Glutamatergic neuron (in vitro differentiated cells): ENCODE measurements around the gene ZFHX3. TPM values are rescaled to one million over a fixed set of nuclear protein-coding genes. Genes with fewer than 3 reads are reported as not detected.

Experiments
- DNase-seq: peaks from one replicate; pipeline ENCODE4 v3.0.0; 2022
- H3K27ac Mint-ChIP-seq: one replicate; pipeline ENCODE4 v1.8.0; 2020; ENCODE audit warnings: mild to moderate bottlenecking, mixed read lengths, inconsistent platforms; ENCODE audit not compliant: unreplicated experiment
- H3K27me3 Mint-ChIP-seq: one replicate; pipeline ENCODE4 v1.8.0; 2020; ENCODE audit warnings: mild to moderate bottlenecking, moderate library complexity, mixed read lengths, inconsistent platforms; ENCODE audit not compliant: unreplicated experiment
- H3K36me3 Mint-ChIP-seq: one replicate; pipeline ENCODE4 v1.8.0; 2020; ENCODE audit warnings: mild to moderate bottlenecking, mixed read lengths, inconsistent platforms; ENCODE audit not compliant: unreplicated experiment
- H3K4me1 Mint-ChIP-seq: one replicate; pipeline ENCODE4 v1.8.0; 2020; ENCODE audit warnings: mild to moderate bottlenecking, low read depth, mixed read lengths, inconsistent platforms; ENCODE audit not compliant: unreplicated experiment
- H3K4me3 Mint-ChIP-seq: one replicate; pipeline ENCODE4 v1.8.0; 2020; ENCODE audit warnings: mild to moderate bottlenecking, mixed read lengths, inconsistent platforms; ENCODE audit not compliant: unreplicated experiment
- H3K9me3 Mint-ChIP-seq: one replicate; pipeline ENCODE4 v1.8.0; 2020; ENCODE audit warnings: mild to moderate bottlenecking, moderate library complexity, mixed read lengths, inconsistent platforms; ENCODE audit not compliant: unreplicated experiment
- total RNA-seq: library from RNA; stranded (reverse); fragmentation: NEBNext Ultra II Directional; extraction: Animal tissue kit (Norgen Biotek cat#: 25700); gene quantifications from one replicate; pipeline ENCODE4 v1.2.1, GENCODE V29; 2021; ENCODE audit not compliant: unreplicated experiment
- TF ChIP-seq, protein P1 (sequence below): fragments of 200-600 bp; sonication (generic); IDR thresholded peaks from one replicate; pipeline ENCODE4 v1.5.0; 2021; ENCODE audit not compliant: partially characterized antibody, unreplicated experiment

ZFHX3 gene
- total RNA-seq, 1 donor from 2014 or later: 6.8 TPM

DNA sequence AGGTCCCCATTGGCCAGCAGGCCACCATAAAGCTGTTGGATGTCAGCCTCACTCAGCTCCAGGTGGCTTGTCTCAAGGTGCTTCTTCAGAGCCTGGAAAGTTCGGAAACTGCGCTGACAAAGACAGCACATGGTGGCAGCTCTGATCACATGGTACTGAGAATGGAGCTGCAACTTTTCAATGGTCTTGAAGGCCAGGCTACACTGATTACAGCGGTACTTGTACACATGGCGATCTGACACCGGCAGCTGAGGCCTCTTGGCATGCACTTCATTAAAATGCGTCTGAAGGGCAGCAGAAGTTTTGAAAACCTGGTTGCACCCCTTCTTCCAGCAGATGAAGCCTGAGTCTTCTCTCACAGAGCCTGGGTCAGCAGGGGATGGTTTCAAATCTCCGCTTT, 249.7 kb downstream of the ZFHX3 start:
- Mint-ChIP-seq H3K27me3 (no peaks in the 10 kb centered on the region), H3K4me3 (no peak overlapping the region), H3K27ac (no peak overlapping the region), H3K4me1 (no peaks in the 10 kb centered on the region), H3K36me3 (peaks cover 19% of the 10 kb centered on the region), H3K9me3 (peaks cover 1% of the 10 kb centered on the region)
- TF ChIP-seq, protein P1, sequence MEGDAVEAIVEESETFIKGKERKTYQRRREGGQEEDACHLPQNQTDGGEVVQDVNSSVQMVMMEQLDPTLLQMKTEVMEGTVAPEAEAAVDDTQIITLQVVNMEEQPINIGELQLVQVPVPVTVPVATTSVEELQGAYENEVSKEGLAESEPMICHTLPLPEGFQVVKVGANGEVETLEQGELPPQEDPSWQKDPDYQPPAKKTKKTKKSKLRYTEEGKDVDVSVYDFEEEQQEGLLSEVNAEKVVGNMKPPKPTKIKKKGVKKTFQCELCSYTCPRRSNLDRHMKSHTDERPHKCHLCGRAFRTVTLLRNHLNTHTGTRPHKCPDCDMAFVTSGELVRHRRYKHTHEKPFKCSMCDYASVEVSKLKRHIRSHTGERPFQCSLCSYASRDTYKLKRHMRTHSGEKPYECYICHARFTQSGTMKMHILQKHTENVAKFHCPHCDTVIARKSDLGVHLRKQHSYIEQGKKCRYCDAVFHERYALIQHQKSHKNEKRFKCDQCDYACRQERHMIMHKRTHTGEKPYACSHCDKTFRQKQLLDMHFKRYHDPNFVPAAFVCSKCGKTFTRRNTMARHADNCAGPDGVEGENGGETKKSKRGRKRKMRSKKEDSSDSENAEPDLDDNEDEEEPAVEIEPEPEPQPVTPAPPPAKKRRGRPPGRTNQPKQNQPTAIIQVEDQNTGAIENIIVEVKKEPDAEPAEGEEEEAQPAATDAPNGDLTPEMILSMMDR: no peak
- DNase-seq: no peak

DNA sequence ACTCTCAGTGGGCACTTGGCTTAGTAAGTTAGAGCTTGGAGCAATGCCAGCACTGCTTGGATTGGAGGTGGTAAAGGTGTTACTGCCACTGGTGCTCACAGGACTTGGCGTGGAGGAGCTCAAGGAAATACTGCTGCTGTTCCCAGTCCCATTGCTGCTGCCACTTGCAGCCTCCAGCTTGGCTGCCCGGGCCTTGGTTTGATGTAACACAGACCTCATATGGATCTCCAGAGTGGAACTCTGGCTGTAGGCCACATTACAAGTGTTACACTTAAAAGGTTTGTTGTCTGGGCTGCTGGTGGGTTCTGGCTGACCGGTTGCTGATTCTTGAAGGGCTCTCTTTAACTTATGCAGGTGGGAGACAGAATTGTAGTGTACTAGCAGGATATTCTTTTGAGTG, 250.3 kb downstream of the ZFHX3 start:
- Mint-ChIP-seq H3K9me3 (peaks cover 1% of the 10 kb centered on the region), H3K27ac (no peak overlapping the region), H3K27me3 (no peaks in the 10 kb centered on the region), H3K36me3 (peaks cover 19% of the 10 kb centered on the region), H3K4me3 (no peak overlapping the region), H3K4me1 (no peaks in the 10 kb centered on the region)
- DNase-seq: no peak
- TF ChIP-seq, protein P1: no peak

DNA sequence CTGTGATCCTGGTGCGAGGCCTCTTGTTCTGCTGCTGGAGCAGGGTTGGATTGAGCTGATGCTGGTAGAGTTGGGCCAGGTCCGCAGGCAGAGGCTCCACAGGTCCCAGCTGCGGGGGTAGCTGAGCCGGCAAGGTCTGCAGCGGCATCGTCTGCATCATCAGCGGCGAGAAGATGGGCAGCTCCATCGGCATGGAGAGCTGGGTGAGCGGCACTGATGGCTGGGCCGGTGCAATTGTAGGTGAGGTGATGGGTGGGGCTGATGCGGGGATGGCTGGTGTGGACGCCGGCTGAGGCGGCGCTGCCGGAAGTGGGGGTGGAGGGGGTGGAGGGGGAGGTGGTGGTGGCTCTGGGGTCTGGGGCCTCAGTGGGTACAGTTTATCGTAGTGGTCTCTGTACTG, 251.7 kb downstream of the ZFHX3 start:
- no peak overlapping the region for H3K4me3 Mint-ChIP-seq
- H3K27me3 Mint-ChIP-seq: no peaks in the 10 kb centered on the region
- no peak for DNase-seq
- H3K27ac Mint-ChIP-seq: peak overlapping the region; percentile 36
- TF ChIP-seq, protein P1: no peak
- H3K9me3 Mint-ChIP-seq: peaks cover 1% of the 10 kb centered on the region
- H3K36me3 Mint-ChIP-seq: peaks cover 19% of the 10 kb centered on the region
- H3K4me1 Mint-ChIP-seq: no peaks in the 10 kb centered on the region

DNA sequence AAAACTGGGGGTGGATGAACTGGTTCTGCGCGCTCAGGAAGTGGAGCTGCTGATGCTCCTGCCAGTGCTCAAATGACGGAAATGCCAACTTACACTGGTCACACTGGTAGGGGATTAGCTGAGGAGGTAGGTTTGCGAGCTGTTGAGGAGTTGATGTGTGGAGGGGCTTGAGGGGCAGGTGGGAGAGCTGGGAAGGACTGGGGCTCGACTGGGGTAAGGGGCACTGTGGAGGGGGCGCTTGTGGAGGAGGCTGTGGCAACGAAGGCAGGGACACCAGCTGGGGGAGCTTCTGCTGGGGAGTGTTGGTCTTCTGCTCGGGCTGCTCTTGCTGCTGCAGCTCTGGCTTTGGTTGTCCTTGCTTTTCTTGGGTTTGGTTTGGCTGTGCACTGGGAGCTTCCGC, 252.9 kb downstream of the ZFHX3 start:
- H3K36me3 Mint-ChIP-seq: peaks cover 19% of the 10 kb centered on the region
- DNase-seq: no peak
- no peaks in the 10 kb centered on the region for H3K27me3 Mint-ChIP-seq
- TF ChIP-seq, protein P1: no peak
- H3K4me1 Mint-ChIP-seq: no peaks in the 10 kb centered on the region
- H3K27ac Mint-ChIP-seq: no peak overlapping the region
- H3K9me3 Mint-ChIP-seq: peaks cover 1% of the 10 kb centered on the region
- no peak overlapping the region for H3K4me3 Mint-ChIP-seq

DNA sequence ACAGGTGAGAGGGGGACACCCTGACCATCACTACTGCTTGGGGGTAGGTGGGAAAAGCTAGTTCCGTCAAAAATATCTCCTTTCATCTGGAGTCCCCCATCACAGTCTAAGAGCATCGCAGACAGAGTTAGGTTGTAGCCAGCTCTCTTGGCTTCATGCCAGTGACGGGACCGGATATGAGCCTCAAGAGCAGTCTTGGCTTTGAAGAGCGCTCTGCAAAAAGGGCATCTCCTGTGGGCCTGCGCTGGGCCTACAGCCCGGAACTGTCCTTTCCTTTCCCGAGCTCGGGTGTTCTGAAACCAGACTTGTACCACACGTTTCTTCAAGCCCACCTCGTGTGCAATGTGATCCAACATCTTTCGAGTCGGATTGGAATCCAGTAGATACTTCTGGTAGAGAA, 253.6 kb downstream of the ZFHX3 start:
- H3K4me3 Mint-ChIP-seq: no peak overlapping the region
- H3K4me1 Mint-ChIP-seq: no peaks in the 10 kb centered on the region
- TF ChIP-seq, protein P1: no peak
- H3K27ac Mint-ChIP-seq: no peak overlapping the region
- DNase-seq: no peak
- H3K36me3 Mint-ChIP-seq: peaks cover 19% of the 10 kb centered on the region
- H3K9me3 Mint-ChIP-seq: peaks cover 1% of the 10 kb centered on the region
- H3K27me3 Mint-ChIP-seq: peaks cover 3% of the 10 kb centered on the region
